GF-D8 (cell line): ENCODE results near the gene CRTC2.
"Not testable (repeated sequence)": the region's sequence is repeated elsewhere in the genome, so short reads cannot be mapped to it uniquely, and the experiment has no call there.

Experiments used
- DNase-seq: peaks from one replicate; lab custom pipeline; 2025; lab: John Stamatoyannopoulos, UW

The CRTC2 gene, protein sequence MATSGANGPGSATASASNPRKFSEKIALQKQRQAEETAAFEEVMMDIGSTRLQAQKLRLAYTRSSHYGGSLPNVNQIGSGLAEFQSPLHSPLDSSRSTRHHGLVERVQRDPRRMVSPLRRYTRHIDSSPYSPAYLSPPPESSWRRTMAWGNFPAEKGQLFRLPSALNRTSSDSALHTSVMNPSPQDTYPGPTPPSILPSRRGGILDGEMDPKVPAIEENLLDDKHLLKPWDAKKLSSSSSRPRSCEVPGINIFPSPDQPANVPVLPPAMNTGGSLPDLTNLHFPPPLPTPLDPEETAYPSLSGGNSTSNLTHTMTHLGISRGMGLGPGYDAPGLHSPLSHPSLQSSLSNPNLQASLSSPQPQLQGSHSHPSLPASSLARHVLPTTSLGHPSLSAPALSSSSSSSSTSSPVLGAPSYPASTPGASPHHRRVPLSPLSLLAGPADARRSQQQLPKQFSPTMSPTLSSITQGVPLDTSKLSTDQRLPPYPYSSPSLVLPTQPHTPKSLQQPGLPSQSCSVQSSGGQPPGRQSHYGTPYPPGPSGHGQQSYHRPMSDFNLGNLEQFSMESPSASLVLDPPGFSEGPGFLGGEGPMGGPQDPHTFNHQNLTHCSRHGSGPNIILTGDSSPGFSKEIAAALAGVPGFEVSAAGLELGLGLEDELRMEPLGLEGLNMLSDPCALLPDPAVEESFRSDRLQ

DNA sequence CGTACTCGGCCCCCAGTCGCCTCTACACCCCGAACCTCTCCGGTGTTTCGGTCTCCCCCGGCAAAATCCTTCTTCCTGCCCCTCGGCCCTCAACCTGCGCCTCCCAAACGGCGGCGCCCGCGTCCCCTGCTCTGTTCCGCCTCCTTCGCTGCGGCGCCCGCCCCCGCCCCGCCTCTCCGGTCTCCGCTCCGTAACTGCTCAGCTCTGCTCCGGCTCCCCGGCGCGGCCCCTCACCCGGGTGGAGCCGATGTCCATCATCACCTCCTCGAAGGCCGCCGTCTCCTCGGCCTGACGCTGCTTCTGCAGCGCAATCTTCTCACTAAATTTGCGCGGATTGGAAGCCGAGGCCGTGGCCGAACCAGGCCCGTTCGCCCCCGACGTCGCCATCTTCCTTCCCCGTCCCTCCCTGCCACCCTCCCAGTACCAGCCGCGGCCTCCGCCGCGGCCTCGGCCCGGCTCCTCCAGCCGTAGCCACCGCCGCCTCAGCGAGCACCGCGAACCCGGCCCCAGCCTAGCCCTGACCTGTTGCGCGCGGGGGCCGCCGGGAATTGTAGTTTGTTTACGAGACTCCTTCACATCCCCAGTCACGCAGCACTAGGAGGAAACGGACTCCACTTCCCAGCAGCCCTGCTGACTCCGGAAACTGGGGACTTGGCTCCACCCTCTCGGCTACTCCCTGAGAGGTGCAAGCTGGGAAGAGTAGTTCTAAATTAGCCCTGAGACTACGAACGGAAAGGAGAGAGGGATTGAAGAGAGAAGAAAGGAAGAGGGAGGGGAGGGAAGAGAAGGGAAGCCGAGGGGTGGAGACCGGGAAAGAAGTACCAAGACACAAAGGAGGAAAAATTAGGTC lies at the start of gene CRTC2:
Gene CRTC2, minus strand, starts transcription at position 502 of the 850 bp plus-strand sequence. Its CDS starts 115 bp downstream, at position 387.
- peak; percentile 94 for DNase-seq

DNA sequence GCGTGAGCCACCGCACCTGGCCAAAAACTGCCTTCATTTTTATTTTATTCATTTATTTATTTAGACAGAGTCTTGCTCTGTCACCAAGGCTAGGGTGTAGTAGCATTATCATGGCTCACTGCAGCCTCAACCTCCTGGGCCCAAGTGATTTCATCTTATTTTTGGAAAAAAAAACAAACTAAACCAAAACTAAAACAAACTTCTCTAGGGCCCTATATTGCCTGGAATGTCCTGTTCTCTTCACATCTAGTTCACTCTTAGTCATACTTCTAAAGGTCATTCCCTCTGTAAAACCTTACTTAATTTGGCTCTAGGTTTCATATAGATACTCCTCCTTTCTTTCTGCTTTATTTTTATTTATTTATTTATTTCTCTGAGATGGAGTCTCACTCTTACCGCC lies 47.7 kb upstream of the CRTC2 start:
- no peak for DNase-seq

DNA sequence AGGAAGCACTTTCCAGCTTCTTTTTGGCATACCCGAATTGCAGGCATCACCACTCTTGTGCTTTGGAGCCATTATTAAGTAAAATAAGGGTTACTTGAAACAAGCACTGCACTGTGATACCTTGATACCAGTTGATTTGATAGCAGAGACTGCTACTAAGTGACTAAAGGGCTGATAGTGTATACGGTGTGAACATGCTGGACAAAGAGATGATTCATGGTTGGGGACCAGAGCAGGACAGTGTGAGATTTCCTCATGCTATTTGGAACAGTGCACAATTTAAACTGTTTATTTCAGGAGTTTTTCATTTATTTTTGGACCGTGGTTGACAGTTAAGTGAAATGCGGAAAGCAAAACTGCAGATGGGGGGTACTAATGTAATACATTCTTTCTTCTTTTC lies 42.0 kb upstream of the CRTC2 start:
- DNase-seq = no peak

DNA sequence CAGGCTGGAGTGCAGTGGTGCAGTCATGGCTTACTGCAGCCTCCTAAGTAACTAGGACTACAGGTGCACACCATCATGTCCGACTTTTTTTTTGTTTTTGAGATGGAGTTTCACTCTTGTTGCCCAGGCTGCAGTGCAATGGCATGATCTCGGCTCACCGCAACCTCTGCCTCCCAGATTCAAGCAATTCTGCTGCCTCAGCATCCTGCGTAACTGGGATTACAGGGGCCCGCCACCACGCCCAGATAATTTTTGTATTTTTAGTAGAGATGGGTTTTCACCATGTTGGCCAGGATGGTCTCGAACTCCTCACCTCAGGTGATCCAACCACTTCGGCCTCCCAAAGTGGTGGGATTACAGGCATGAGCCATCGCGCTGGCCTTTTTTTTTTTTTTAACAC lies 38.5 kb upstream of the CRTC2 start:
- DNase-seq = not testable (repeated sequence)

DNA sequence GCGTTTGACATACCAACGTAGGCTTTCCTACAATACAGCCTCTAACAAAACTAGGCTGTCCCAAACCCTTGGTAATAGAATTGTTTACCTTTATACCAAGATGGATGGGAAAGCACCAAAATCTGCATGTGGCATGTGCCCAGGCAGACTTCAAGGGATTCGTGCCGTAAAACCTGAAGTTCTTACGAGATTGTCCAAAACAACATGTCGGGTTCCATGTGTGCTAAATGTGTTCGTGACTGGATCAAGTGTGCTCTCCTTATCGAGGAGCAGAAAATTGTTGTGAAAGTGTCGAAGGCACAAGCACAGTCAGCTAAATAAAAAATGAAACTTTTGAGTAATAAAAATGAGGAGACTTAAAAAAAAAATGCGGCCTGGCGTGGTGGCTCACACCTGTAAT lies 37.2 kb upstream of the CRTC2 start:
- DNase-seq = no peak

DNA sequence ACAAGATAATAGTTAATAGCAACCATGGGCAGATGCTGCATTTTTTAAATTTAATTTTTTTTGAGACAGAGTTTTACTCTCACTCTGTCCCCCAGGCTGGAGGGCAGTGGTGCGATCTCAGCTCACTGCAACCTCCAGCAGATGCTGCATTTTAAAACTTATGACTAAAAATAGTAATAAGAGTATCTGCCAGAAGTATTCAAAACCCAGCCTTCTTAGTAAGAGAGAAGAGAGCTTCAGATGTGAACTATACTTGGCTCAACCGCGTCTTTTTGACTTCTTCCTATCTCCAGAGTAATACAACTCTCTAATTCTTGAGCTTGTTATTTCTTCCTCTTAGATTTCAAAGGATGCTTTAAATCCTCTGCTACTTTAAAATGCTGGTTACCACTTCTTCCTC lies 36.8 kb upstream of the CRTC2 start:
- no peak for DNase-seq

DNA sequence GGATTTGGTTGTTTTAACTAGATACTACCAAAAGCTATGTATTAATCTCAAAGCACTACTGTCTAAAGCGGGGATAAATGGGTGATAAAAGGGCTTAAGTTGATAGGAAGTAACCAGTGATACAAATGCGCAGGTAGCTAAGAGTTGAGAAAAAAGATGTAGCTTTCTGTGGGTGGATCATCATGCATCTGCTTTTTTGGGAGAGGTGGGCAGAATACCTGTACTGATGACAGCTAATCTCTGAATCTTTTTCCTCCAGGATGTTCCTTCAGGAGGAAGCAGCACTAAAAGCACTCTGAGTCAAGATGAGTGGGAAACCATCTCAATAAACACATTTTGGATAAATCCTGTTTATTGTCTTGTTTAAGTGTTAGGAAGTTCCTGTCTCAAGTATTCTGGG lies 33.4 kb upstream of the CRTC2 start:
- DNase-seq = no peak

DNA sequence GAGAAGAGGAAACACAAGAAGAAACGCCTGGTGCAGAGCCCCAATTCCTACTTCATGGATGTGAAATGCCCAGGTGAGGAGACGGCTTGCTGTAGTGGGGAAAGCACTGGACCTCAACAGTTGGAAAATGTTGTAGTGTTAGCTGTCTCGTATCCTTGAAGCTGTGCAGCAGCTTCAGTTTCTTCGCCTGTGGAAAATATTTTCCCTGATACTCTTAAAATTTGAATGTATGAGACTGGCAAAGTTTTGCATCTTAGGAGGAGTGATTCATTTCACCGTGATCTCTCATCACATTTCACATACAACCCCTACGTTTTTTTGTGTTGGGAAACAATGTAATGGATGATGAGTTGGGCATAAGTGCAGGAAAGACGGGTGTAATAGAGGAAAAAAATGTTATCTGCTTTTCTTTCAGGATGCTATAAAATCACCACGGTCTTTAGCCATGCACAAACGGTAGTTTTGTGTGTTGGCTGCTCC lies 32.8 kb upstream of the CRTC2 start:
- DNase-seq = no peak

DNA sequence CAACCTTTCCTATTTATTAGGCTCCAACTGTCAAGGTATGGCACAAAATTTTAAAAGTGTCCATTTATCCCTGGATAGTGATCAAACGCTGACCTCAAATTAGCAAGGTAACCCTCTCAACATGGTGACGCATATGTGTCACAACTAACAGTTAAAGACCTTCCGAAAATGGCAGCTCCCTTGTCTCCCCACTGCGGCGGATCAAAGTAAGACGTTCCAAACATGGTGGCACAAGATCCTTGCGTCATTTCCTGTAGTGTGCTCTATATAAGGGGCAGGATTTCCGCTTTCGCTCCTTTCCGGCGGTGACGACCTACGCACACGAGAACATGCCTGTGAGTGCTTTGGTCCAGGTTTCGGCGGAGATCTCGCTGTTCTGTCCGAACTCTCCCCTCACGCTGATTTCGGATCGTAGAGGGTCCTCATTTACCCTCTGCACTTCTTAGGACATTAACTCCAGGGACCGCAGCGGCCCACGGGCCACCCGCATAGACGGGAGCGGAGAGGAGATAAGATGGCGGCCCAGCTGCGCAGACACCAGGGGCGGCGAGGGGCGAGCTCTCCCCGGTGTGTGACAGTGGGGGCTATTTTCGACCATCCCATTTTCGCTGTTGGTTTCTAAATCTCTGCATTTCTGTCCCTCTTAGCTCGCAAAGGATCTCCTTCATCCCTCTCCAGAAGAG lies 32.2 kb upstream of the CRTC2 start, which contains the start of gene RPS27:
Gene RPS27, plus strand, starts transcription at position 295 of the 683 bp plus-strand sequence. Its CDS starts 35 bp downstream, at position 330.
- DNase-seq = peak; percentile 93

DNA sequence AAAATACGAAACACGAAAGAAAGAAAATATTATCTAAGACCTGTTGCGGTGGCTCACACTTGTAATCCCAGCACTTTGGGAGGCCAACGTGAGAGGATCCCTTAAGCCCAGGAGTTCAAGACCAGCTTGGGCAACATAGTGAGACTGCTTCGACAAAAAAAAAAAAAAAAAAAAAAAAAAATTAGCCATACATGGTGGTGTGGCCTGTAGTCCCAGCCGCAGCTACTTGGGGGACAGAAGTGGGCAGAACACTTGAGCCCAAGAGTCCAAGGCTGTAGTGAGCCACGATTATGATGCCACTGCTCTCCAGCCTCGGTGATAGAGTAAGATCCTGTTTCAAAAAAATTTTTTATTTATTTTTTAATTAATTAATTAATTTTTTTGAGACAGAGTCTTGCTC lies 29.2 kb upstream of the CRTC2 start:
- no peak for DNase-seq

DNA sequence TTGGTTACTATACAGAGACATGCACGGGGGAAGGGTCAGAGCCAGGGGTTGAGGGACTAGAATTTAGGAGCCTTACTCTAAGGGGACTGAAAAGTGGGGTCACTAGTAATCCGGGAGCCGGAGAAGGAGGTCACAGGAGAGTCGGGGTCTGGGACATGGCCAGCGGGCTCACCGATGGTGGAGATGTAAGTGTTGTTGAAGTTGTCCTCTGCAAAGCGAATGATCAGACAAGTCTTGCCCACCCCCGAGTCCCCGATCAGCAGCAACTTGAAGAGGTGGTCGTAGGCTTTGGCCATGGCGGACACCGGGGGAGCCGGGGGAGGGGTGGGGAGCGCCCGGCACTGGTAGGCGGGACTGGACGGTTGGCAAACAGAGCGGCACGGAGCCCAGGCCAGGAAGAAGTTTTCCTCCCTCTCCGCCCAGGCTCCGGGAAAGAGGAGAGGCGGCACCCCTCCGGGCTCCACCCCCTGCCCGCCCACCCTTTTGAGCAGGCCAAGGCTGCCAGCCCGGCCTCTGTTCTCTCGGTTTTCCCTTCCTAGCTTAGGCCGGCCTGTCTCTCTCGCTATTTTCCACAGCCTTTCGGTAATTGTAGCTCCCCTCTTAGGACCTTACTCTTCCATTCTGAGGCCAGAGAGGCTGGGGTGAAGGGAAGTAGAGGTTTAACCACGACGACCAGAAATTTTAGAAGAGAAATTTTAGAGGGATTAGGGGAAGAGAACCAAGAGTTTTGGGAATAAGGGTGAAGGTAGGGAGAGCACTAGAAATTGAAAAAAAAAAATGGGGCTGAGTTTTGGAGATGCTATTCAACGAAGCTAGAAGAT lies 27.7 kb upstream of the CRTC2 start, which contains the start of gene RAB13:
Gene RAB13, minus strand, starts transcription at position 399 of the 821 bp plus-strand sequence. Its CDS starts 103 bp downstream, at position 296.
- DNase-seq = peak; percentile 20

DNA sequence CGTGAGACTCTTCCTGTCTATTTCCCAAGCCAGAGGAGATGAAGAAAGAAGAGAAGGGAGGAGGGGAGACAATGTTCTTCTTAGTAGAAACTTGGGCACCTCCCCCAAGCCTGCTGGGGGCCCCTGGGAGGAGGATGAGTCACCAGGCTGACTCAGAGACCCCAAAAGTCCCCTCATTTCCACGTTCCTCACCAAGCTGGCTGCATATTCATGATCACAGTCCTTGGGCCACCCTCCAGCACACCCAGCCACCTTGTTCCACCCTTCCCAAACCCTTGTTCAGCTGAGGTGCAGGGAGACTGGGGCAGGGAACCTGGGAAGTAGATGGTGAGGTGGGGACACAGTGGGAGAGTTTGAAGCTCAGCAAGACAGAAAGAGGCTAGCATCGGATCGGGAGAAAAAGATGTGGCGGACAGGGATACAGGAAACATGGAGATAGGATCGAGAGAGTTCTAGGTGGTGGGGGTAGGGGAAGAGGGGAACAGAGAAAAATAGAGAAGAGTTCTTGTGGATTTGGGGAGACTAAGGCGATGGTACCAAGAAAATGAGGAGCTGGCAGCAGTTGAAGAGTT lies 27.0 kb upstream of the CRTC2 start:
- DNase-seq = no peak

DNA sequence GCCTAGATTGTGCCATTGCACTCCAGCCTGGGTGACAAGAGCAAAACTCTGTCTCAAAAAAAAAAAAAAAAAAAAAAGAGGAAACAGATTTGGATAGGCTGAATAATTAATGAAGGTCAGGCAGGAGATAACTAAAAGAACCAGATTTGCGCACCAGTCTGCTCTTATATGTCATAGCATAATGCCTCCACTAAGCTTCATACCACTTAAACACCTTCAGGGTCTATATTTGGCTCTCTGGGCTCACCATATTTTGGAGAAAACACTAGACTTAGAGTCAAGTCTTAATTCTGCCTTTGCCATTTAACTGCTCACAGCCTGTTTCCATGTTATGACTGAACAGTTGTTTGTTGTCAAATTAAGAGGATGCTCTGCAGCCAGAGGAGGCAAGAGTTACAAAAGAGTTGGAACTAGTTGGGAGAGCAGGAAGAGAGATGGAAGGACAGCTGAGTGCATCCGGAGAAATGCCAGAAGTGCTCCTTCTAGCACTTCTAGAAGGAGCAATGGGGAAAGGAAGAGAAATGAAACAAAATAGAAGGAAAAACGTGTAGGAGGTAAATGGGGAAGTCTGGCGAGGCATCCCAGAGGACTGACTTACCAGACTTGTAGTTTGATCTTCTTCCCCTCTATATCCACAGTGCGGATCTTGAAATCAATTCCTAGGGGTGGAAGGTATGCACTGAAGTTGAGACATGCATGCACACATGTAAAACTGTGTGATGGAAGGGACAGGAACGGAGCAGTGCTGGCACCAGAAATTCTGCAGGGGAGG lies 25.9 kb upstream of the CRTC2 start:
- DNase-seq = no peak

DNA sequence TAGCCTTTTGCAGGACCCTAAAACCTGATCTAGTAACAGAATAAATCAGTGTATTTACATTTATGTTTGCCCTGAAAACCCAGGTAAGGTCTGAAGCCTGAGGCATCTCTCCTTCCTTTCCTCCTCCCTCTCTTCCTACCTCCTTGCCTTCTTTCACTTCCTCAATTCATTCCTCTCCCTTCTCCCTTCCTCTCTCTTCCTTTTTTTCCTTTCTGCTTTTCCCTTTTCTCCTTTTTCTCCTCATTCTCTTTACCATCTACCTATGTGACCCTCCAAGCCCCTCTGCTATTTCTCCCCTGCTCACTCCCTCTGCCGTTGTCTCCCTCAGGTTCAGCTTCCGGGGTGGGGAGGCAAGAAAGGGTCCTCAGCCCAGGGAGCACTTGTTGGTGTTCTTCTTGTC lies 23.3 kb upstream of the CRTC2 start:
- not testable (repeated sequence) for DNase-seq

DNA sequence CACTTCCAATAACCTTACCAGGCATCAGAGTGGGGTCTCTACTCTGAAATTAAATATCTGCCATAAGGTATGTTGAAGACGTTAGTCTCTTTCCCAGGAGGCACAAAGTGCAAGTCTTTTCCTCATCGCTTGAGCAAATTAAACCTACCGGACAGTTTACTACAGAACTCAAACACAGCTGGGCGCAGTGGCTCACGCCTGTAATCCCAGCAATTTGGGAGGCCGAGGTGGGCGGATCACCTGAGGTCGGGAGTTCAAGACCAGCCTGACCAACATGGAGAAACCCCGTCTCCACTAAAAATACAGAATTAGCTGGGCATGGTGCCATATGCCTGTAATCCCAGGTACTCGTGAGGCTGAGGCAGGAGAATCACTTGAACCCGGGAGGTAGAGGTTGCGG lies 20.7 kb upstream of the CRTC2 start:
- not testable (repeated sequence) for DNase-seq

DNA sequence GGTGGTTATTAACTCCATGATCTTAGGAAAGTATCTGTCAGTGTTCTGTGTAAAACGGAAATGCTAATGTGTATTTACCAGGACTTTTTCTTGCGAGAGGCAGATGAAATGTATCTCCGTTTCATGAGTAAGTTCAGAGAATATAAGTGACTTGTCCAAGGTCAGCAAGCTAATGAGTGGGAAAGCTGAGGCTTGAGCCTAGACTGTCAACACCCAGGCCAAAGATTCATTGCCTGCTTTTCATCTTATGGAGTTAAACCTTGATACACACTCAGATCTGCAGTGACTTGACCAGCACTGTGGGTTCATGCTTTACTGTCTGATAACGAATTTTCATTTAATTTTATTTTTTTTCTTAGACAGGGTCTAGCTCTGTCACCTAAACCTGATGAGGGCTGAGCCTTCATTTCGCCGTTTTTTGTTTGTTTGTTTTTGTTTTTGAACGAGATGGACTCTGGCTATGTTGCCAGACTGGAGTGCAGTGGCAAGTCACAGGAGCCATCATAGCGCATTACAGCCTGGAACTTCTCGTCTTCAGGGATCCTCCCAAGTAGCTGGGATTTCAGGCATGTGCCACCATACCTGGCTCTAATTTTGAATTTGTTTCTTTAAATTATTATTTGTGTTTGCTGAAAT lies 20.0 kb upstream of the CRTC2 start:
- DNase-seq = no peak

DNA sequence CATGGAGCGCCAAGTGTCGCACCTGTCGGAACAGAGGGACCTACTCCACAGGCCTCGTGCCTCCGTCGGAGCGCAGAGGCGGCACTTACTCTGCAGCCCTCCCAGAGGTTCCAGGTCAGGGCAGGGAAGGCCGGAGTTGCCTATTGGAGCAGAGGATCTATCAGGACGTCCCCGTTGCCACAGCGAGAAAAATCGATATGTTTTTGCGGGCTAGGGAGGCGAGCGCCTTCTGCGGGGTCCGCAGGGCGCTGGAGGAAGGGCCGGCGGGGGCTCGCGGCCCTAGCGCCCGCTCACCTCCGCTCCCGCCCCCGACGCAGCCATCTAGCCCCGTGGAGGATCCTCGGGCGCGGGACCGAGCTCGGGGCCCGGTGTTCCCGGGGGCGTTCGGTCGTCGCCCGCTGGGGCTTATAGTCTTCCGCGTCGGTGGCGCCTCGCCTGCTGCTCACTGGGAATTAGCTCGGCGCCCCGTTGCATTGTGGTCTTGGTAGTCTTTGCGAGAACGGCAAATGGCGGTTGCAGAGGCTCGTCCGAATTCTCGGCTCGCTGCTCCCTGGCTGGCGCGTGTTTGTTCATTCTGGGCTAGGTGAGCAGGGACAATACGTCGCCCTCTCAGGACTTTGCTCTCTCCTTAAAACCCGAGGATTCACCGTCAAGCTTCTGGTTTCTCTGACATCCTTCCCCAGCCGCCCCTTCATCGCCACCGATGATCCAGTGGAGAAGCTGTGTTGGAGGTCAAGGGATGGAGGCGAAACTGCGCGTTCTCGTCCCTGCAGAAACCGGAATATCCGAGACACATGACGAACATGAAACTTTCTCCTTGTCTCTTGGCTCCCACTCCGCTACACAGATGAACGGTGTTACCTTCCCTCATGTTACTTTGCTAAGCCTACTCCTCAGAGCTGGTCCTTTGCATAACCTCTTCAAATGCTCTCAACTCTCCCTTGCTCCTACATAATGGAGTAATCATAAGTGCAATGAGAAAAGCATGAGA lies 19.1 kb upstream of the CRTC2 start, which contains the start of gene JTB:
Gene JTB, minus strand, starts transcription at position 425 of the 991 bp plus-strand sequence. Its CDS starts 422 bp downstream, at position 3.
- peak; percentile 51 for DNase-seq
